SW480 (cell line): ENCODE data around the gene LAMC1.
A peak's percentile ranks its signal among the peaks of the same experiment; 100 is the strongest.

ENCODE experiments used
- DNase-seq: peaks from one replicate; pipeline ENCODE4 v3.0.0-alpha.2; 2016; ENCODE audit warnings: low spot score

LAMC1 gene

DNA sequence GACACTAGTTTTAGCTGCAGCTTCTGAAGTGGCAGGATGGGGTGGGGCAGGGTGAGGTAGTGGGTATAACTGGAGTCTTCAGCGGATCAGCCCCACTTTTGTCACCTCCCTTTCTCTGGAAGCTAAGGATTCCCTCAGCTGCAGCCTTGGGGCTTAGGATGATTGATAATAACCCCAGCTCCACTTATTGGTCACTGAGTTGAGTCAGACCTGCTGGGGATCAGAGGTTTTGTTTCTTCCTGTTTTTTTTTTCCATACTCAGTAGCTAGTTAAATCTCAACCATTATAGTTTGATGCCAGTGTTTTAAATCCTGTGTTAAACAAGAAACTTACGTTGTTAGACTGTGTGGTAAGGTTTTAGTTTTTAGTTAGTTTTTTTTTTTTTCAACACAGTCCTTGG is 57.2 kb downstream of the LAMC1 start:
- DNase-seq, result no peak

DNA sequence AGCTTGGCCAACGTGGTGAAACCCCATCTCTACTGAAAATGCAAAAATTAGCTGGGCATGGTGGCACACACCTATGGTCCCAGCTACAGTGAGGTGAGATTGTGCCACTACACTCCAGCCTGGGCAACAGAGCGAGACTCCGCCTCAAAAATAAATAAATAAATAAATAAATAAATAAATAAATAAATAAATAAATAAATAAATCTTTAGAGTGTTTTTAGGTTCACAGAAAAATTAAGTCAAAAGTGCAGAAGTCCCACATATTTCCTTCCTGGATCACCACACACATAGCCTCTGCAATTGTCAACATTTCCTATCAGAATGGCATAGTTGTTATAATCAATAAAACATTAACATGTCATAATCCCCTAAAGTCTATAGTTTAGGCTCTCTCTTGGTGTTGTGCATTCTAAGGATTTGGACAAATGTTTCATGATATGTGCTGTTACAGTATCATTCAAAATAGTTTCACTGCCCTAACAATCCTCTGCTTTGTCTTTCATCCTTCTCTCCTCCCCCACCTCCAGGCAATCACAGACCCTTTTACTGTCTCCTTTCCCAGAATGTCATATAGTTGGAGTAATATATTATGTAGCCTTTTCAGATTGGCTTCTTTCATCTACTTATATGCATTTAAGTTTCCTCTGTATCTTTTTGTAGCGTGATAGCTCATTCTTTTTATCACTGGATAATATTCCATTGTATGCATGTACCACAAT is 58.3 kb downstream of the LAMC1 start:
- DNase-seq, result no peak

DNA sequence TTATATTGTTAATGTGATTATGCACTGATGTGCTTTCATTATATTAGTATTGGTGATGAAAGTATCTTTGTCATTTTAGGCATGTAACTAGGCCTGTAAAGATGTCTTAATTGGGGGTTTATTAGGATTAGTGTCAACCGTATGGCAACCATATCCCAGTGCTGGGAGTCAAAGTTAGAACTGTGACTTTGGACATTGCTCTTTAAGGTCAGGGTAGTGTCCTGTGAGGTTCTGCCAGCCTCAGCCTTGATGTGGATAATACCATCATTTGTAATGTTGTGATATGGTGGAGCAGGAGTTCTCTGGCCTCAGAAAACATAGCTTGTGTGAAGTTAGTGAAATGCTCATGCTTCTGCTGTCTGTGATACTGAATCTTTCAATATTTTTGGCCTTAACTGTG is 59.4 kb downstream of the LAMC1 start:
- no peak for DNase-seq

DNA sequence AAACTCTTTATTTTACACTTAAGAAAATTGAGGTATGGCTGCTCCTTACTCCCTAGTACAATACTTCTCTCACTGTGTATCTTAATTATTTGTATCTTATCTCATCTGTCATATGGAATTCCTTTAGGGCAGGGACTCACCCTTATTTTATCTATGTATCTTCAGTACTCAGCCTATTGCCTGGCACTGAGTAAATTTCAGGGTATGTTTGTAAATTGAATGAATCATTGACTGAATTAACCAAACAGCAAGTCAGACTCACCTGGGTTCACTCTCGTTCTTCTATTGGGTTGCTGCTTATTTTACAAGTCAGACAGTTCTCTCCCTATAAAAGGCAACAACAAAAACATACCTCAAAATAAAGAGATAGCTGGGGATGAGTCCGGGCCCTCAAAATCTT is 63.8 kb downstream of the LAMC1 start:
- no peak for DNase-seq

DNA sequence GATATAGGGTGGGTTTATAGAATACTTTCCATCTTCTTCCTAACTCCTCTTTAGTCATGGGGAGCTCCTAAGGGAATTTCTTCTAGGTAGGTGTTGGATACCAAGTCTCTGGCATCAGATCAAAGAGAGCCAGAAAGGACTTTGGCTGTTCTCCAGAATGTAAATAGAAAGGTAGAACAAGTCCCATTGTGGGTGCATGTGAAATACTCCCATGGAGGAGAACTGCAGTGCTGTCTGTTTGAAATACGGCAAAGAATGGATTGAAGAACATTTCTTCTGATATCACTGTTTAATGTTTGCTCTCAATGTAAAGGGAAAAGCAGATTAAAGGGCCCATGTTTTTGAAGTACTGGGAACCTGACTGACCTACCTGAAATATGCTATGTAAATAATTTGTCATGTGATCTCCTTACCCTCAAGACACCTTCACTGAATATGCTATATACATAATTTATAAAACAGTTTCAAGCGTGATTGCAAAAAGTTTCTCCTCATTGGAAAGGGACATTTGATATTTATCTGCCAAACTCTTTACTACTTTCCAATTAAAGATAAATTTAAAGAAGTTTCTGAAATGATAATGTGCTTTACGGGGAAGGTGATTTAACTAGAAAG is 65.9 kb downstream of the LAMC1 start:
- peak; percentile 29 for DNase-seq

DNA sequence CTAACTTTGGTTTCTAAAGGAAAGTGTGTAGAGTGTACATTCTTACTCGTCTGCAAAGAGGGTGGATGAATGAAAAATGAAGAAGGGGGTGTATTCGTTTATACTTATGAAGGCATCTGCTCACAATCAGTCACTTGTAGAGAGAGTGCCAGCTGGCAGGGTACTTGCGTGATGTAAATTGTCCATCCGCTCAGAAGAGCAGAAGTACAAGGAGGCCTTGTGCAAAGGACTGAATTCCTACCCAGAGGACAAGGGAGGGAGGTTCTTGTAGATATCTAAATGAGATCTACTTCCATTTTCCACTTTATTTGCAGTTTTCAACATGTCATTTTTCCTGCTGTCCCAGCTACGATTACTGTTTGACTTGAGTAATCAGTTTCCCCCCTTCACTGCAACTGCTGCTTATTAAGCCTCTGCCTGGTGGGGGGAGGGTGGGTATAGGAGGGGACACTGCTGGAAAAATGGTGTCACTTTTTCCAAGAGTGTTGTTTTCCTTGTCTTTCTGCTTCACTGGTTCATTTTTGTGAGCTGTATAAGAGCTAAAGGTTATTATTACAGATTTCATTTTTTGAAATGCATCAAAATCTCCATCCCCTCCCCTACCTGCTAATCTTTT is 67.3 kb downstream of the LAMC1 start:
- DNase-seq, result no peak

DNA sequence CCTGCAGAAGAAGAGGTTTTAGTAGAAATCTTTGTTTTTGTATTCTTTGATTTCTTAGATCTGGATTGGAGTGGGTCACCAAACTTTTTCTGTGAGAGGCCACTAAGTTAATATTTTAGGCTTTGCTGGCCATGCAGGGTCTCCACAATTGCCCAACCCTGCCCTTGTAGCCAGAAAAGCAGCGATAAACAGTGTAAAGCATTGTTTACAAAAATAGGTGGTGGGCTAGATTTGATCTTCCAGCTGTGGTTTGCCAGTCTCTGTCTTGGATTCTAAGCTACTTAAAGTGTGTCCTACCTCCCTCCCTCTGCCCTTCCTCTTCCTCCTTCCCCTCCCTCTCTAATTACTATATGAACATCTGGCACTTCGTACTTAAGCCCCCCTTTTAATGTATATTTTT is 68.0 kb downstream of the LAMC1 start:
- no peak for DNase-seq

DNA sequence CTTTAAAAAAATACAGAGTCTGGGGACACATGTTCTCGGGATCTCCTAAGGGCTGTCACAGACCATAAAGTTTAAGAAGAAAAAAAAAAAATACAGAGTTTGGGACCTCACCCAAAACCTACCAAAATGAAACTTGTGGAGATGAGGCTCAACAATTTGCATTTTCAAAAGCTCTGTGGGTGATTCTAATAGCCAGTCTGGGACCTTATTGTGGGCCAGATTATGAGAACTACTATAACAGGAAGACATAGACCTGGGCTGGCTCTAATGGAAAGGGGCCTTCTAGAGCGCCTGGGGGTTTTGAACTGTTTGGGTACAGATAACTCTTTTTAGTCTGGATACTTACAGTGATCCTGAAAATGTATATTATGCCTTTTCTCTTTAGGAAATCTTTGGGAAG is 69.1 kb downstream of the LAMC1 start:
- no peak for DNase-seq

DNA sequence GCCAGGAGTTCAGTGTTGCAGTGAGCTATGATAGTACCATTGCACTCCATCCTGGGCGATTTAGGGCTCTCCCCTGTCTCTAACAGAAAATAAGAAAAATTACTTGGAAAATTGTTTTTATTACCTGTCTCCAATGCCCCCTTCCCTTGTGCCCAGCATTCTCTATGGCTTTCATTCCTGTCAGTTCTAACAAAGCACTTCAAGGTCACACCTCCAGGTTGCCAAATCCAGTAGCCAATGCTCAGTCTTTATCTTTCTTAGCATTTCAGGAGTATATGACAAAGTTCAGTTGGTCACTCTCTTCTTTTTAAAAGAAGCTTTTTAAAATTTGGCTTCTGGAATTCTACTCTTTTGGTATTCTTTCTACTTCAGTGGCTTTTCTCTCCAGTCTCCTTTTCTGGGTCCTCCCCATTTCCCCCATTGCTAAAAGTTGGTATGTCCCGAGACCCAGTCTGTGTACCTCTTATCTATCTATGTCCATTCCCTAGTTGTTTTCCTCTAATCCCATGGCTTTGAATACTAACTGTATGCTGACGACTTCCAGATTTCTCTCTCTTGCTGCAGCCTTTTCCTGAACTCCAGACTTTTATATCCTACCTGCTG is 69.9 kb downstream of the LAMC1 start:
- DNase-seq, result no peak

DNA sequence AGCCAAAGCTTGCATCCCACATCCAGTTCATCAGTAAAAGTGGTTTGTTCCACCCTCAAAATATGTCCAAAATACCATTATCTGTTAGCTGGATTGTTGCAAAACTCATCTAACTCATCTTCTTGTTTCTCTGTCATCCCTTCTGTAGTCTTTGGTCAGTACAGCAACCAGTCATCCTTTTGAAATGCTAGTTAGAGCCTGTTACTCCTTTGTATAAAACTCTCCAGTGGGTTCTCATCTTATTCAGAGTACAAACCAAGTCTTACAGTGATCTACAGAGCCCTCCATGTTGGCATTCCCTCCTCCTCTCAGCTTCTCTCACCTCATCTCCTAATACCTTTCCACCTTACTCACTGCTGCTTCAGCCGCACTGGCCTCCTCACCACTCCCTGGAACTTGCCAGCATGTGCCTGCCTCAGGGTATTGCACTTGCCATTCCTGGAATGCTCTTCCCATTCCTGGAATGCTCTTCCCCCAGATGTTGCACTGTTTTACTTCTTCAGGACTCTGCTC is 70.6 kb downstream of the LAMC1 start:
- DNase-seq, result no peak

DNA sequence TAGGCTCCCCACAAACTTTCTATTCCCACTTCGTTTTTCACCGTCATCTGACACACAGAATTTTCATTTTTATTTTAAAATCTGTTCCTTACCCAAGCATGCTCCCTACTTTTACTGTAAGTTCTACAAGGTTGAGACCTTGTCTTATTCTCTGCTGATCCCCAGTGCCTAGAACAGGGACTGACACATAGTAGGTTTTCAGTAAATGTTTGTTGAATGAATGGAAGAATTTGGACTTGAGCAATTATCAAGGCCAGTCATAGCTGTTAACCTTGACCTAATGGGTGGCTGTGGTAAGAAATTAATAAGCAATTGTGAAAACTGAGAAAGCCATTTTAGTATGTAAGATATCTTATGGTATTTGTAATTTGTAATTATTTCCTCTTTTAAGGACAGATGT is 71.1 kb downstream of the LAMC1 start:
- no peak for DNase-seq

DNA sequence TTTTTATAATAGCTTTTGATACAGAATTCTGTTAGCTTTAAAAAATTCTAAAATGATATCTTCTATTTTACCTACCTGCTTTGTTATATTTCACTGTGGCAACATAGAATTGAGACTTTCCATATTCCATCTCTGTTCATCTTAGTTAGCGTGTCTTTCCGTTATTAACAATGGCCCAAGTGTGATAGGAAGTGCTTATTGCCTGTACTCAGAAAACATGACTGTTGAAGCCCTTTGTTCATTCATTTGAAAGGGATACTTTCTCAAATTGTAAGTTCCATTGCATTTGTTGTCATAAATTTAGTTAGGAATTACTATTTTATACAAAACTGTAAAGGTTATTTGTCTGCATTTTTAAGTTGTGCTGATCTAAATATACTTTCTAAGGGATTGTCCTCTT is 73.1 kb downstream of the LAMC1 start:
- DNase-seq, result no peak

DNA sequence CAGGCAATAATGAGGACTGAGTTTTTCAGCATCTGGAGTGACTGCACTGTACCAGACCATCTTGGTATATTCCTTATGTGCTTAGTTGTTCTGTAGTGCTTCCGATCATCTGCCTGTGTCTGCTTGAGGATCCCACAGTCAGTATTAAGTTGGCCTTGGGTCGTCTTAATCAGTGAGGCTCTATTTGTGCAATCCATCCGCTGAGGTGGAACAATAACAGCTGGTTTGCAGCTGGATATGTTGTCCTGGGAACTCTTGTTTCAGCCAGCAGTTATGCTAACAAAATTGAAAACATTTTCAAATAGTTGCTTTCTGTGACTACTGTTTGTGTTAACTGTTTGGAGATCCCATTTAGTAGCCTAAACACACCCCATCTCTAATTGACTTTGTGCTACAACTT is 73.7 kb downstream of the LAMC1 start:
- DNase-seq, result no peak

DNA sequence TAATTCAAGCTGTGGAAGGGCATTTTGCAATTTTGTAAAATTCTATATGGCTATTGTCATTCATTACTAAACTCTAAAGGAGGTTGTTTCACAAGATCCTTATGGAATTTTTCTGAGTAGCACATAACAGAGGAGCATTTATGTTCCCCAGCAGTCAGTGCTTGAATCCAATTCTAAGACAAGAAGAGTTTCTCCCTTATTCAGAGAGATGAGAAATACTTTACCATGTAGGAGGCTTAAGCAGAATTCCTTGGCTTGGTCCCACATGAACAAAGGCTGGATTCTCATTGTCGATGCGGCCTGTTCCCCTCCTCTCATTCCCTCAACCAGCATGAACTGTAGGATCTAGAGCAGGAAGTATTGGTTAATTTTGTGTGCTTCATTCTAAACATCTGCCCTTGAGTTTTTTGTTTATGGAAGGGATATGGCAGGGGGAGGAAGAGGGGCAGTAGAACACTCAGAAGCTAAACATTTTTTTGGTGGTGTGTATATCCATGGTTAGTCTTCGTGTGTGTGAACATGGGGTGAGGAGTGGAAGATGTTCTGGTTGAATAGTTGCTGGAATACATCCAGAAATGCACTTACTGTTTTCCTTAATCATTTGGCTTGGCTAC is 74.3 kb downstream of the LAMC1 start:
- no peak for DNase-seq

DNA sequence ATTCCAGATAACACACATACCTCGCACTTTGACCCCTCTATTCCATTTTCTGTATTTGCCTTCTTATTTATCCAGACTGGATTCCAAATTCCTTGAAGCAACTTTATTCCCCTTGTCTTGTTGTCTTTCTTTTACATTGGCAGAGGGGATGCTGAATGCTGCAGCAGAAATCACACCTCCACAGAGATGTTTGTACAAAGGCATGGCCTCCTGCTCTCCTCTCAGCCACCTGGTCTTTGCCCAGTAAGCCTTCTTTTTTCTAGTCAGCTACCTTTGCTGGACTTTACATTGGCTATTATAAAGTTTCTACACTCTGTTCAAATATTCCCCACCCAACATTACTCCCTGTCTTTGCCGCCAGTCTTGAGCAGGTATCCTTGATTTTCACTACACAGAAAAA is 75.1 kb downstream of the LAMC1 start:
- no peak for DNase-seq

DNA sequence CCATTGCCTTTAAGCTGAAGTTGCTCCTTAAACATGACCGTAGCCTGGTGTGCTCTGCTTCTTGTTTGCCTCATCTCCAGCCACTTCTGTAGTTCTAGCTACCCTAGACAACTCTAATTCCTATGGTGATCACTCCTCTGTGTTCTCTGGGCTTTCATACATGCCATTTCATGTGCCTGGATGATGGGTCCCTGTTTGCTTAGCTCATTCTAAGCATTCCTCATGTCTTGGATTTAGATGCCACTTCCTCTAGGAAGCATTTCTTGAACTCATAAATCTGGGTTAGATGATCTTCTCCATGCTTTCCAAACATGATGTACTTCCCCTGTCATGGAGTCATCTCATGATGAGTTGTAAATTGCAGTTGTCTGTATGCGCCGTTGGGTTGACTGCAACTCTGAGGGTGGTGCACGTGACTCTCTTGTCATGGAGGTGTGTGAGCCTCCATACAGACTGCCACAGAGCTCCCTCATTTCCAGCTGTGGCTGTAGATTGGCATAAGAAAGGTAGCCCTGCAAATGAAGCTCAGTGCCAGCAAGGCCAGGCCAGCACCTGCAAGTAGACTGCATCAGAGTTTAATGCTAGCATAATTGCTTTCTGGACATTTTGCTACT is 77.2 kb downstream of the LAMC1 start:
- no peak for DNase-seq

DNA sequence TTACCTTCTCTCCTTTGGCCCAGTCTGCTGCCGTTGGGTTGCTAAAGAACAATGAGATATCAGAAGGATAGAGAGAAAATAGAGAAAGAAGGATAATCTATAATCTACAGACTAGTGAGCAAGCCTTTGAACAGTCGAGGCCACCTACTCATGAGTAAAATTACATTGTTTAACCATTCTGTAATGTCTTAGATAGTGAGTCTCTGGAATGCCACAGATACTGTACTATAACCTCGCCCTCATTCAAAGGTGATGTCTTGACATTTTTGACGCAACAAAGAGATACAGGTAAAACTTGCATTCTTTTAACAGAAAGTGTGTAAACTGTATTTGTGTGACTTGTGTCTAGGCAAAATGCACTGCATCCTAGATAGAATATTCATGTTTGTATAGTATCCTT is 77.9 kb downstream of the LAMC1 start:
- no peak for DNase-seq

DNA sequence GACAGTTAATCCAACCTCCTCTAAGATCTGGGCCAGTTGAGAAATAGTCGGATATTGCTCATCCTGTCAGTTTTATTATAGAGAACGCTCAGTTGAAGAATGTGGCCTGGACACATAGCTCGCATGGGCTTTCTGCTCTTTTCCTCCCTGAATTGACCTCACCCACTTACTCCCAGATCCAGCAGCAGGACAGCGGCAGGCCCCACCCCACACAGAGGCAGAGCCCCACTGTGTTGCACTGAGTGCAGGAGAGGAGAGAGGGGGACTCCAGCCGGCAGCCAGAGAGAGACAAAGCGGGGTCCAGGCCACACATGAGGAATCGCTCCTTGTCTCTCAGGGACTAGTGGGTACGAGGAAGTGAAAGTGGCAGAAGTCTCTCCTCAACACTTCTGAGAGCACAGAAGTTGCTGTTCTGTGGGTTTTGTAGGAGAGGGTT is 78.6 kb downstream of the LAMC1 start:
- no peak for DNase-seq

DNA sequence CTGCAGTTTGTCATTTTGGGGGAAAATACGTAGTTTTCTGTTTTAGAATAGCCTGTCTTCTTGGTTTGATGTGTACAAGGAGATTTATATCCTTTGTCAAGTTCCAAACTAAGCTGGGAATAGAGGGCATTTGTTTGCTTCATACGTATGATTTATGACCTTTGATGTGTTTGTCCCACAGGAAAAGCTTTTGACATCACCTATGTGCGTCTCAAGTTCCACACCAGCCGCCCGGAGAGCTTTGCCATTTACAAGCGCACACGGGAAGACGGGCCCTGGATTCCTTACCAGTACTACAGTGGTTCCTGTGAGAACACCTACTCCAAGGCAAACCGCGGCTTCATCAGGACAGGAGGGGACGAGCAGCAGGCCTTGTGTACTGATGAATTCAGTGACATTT is 79.9 kb downstream of the LAMC1 start:
- no peak for DNase-seq

DNA sequence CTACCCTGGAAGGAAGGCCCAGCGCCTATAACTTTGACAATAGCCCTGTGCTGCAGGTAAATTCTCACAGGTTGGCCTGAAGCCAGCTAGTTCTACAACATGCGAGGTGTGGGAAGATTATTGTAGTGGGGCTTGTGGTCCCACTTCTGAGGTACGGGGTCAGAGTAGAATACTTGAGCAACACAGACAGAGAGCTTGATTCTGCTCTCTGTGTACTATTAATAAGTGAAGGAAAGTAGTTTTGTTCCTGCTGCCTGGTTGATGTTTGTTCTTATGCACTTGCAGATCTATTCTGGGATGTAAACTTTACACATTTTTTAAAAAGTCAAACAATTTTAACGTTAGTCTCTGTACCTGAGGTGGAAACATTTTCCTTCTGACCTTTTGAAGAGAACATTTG is 80.4 kb downstream of the LAMC1 start:
- DNase-seq, result no peak

DNA sequence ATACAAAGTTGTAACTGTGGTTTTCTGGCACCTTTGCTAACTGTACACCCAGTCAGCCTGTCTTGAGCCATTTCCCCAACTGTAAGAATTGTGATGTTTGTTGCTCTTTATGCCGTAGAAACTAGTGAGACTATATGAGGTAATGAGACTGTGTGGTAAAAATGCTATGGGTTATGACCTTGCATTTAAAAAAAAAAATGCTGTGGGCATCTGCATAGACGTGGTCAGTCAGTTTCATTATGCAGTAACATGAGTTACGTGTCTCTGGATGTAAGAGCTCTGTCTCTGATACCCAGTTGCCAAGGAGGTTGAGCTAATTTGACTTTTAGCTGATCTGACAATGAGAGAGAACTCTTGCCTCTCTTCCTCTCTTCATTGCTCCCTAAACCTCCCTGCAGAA is 82.2 kb downstream of the LAMC1 start:
- no peak for DNase-seq

DNA sequence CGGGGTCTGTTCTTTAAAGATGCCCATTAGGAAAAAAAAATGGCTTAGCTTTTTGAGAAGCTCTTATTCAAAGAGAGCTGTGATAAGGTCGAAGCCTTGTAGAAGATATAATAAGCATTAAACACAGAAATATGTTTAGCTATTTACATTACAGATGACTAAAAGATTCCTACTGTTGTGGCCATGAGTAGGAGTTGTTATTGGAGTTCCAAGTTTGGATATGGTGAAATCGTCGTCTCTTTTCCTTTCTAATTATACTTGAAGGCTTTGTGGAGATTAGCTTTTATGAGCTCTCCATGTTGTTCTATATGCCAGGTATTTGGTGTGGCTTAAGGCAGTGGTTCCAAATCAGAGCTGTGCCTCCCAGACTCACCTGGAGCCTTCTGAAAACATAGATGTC is 82.9 kb downstream of the LAMC1 start:
- no peak for DNase-seq
